ENCODE data around the gene LGALS9. TPM values are rescaled to one million over a fixed set of nuclear protein-coding genes. Genes with fewer than 3 reads are reported as not detected.
A peak's percentile ranks its signal among the peaks of the same experiment; 100 is the strongest.

LGALS9 gene
- total RNA-seq, 1 donor from 2014 or later, result 4.5 TPM

- no peaks in the 10 kb centered on the region for H3K9me3 Mint-ChIP-seq (ENCODE audit: unreplicated experiment)
- no peak overlapping the region for H3K27ac Mint-ChIP-seq (ENCODE audit: unreplicated experiment)
- peaks cover 20% of the 10 kb centered on the region for H3K36me3 Mint-ChIP-seq (ENCODE audit: unreplicated experiment)
- H3K27me3 Mint-ChIP-seq (ENCODE audit: unreplicated experiment), result no peaks in the 10 kb centered on the region
- TF ChIP-seq CTCF (IDR thresholded peaks at IDR 0.05), result peak; percentile 92
- DNase-seq (ENCODE audit: extremely low spot score, unreplicated experiment), result peak; percentile 89
- H3K4me3 Mint-ChIP-seq (ENCODE audit: unreplicated experiment), result no peak overlapping the region
- H3K4me1 Mint-ChIP-seq (ENCODE audit: unreplicated experiment), result peaks cover 2% of the 10 kb centered on the region
Observed at GRCh38 chr17:27602721-27603420, 28.1 kb upstream of the LGALS9 start.

- H3K27ac Mint-ChIP-seq (ENCODE audit: unreplicated experiment), result no peak overlapping the region
- DNase-seq (ENCODE audit: extremely low spot score, unreplicated experiment), result no peak
- H3K27me3 Mint-ChIP-seq (ENCODE audit: unreplicated experiment), result no peaks in the 10 kb centered on the region
- H3K4me3 Mint-ChIP-seq (ENCODE audit: unreplicated experiment), result no peak overlapping the region
- TF ChIP-seq CTCF (IDR thresholded peaks at IDR 0.05), result no peak
- peaks cover 2% of the 10 kb centered on the region for H3K4me1 Mint-ChIP-seq (ENCODE audit: unreplicated experiment)
- H3K9me3 Mint-ChIP-seq (ENCODE audit: unreplicated experiment), result no peaks in the 10 kb centered on the region
- peaks cover 20% of the 10 kb centered on the region for H3K36me3 Mint-ChIP-seq (ENCODE audit: unreplicated experiment)
Observed at GRCh38 chr17:27603421-27603770, 27.6 kb upstream of the LGALS9 start.

GRCh38 chr17:27603880-27604794, 26.9 kb upstream of the LGALS9 start:
- no peak for DNase-seq (ENCODE audit: extremely low spot score, unreplicated experiment)

GRCh38 chr17:27605409-27605808, 25.6 kb upstream of the LGALS9 start:
- Mint-ChIP-seq H3K9me3 (ENCODE audit: unreplicated experiment) (no peaks in the 10 kb centered on the region), H3K27me3 (ENCODE audit: unreplicated experiment) (no peaks in the 10 kb centered on the region), H3K4me1 (ENCODE audit: unreplicated experiment) (no peaks in the 10 kb centered on the region), H3K4me3 (ENCODE audit: unreplicated experiment) (no peak overlapping the region), H3K36me3 (ENCODE audit: unreplicated experiment) (peaks cover 31% of the 10 kb centered on the region), H3K27ac (ENCODE audit: unreplicated experiment) (no peak overlapping the region)
- no peak for DNase-seq (ENCODE audit: extremely low spot score, unreplicated experiment)
- TF ChIP-seq CTCF (IDR thresholded peaks at IDR 0.05), result no peak

More at GRCh38 chr17:27603880-27604794, 26.9 kb upstream of the LGALS9 start:
- H3K27me3 Mint-ChIP-seq (ENCODE audit: unreplicated experiment), result no peaks in the 10 kb centered on the region
- H3K9me3 Mint-ChIP-seq (ENCODE audit: unreplicated experiment), result no peaks in the 10 kb centered on the region
- no peak for TF ChIP-seq CTCF (IDR thresholded peaks at IDR 0.05)
- H3K36me3 Mint-ChIP-seq (ENCODE audit: unreplicated experiment), result peaks cover 24% of the 10 kb centered on the region
- H3K4me3 Mint-ChIP-seq (ENCODE audit: unreplicated experiment), result no peak overlapping the region
- peaks cover 2% of the 10 kb centered on the region for H3K4me1 Mint-ChIP-seq (ENCODE audit: unreplicated experiment)
- no peak overlapping the region for H3K27ac Mint-ChIP-seq (ENCODE audit: unreplicated experiment)

GRCh38 chr17:27607521-27608091, 23.4 kb upstream of the LGALS9 start:
- TF ChIP-seq CTCF (IDR thresholded peaks at IDR 0.05), result no peak
- H3K27ac Mint-ChIP-seq (ENCODE audit: unreplicated experiment), result no peak overlapping the region
- DNase-seq (ENCODE audit: extremely low spot score, unreplicated experiment), result no peak
- peaks cover 38% of the 10 kb centered on the region for H3K36me3 Mint-ChIP-seq (ENCODE audit: unreplicated experiment)
- no peaks in the 10 kb centered on the region for H3K27me3 Mint-ChIP-seq (ENCODE audit: unreplicated experiment)
- H3K4me3 Mint-ChIP-seq (ENCODE audit: unreplicated experiment), result no peak overlapping the region
- H3K4me1 Mint-ChIP-seq (ENCODE audit: unreplicated experiment), result no peaks in the 10 kb centered on the region
- no peaks in the 10 kb centered on the region for H3K9me3 Mint-ChIP-seq (ENCODE audit: unreplicated experiment)

All from osteocyte (in vitro differentiated cells).